ENCODE results near the gene SEMA5B.

SEMA5B gene, protein sequence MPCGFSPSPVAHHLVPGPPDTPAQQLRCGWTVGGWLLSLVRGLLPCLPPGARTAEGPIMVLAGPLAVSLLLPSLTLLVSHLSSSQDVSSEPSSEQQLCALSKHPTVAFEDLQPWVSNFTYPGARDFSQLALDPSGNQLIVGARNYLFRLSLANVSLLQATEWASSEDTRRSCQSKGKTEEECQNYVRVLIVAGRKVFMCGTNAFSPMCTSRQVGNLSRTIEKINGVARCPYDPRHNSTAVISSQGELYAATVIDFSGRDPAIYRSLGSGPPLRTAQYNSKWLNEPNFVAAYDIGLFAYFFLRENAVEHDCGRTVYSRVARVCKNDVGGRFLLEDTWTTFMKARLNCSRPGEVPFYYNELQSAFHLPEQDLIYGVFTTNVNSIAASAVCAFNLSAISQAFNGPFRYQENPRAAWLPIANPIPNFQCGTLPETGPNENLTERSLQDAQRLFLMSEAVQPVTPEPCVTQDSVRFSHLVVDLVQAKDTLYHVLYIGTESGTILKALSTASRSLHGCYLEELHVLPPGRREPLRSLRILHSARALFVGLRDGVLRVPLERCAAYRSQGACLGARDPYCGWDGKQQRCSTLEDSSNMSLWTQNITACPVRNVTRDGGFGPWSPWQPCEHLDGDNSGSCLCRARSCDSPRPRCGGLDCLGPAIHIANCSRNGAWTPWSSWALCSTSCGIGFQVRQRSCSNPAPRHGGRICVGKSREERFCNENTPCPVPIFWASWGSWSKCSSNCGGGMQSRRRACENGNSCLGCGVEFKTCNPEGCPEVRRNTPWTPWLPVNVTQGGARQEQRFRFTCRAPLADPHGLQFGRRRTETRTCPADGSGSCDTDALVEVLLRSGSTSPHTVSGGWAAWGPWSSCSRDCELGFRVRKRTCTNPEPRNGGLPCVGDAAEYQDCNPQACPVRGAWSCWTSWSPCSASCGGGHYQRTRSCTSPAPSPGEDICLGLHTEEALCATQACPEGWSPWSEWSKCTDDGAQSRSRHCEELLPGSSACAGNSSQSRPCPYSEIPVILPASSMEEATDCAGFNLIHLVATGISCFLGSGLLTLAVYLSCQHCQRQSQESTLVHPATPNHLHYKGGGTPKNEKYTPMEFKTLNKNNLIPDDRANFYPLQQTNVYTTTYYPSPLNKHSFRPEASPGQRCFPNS

DNA sequence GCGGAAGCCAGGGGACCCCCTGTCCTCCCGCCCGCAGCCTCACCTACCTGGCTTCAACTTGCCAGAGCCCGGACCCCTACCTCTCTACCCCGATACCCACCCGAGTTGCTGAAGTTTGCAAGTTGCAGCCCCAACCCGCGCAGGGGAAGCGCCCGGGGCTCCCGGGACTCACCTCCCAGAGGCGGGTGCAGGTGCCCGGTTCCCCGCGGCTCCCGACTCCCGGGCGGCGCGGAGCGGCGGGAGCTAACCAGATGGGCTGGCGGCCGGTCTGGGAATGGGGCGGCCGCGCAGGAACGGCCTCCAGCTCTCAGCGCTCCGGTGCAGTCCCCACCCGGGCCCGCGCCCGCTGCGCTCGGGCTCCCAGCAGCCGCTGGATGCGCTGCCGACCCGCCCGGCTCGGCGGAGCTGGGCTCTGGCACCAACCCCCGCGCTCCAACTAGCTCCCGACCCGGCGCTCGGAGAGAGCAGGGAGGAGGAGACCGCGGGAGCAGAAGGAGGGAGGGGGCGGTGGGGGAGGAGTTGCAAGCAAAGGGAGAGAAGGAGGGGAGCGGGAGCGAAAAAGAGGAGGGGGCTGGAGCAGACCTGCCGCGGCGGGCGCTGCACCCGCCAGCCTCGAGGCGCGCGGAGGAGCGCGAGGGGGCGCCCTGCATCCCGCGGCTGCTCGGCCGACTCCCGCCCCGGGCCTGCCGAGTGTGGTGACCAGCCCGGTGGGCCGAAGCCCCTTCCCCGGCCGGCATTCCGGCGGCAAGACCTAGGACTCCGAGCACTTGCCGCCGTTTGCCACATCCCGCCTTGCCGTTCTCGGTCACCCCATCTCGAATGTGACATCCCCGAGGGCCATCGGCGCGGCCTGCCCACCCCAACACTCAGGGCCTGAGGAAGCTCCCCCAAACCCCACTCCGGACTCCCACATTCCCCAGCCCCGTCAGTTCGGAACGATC lies at the start of gene SEMA5B:
SEMA5B (minus strand) TSS at position 472 of the 941 bp plus-strand sequence. CDS start 66,500 bp downstream, outside the sequence.
- peak; percentile 85 for DNase-seq (ENCODE audit: low spot score)

DNA sequence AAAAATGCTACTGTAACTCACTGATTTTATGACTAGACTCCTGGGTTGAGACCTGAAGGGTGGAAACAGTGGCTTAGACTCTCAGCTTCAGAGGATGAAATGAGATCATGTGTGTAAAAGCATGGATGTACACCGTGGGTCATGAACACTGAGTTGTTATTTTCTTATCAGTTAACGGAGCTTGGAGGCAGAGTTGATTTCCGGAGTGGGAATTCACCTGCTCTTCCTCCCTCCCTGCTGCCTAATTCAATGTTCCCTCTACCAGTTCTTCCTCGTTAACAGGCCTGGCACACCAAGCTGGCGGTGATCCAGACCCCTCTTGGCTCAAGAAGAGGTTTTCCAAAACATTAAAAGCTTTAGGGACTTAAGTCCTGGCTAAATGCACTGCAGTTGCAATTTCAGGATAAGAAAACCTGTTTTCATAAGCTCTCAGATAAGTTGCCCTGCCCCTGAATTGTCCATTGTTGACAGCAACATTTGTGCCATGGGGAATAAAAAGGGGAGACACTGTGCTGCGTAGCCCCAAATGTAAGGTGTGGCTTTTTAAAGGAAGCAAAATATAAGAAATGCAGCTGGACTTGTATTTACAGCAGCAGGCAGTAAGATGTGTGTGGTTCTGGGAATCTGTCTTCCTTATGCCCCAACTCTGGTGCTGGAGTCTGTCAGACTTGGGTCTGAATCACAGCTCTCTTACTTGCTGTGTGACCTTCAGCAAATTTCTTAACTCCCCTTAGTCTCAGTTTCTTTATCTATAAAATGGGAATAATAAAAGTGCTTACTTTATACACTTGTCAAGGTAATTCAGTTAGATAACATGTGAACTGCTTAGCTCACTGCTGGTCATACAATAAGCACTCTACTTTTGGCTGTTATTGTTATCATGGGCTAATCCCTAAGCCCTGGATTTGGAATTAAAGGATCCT lies 49.2 kb upstream of the SEMA5B start:
- DNase-seq (ENCODE audit: low spot score), result no peak

DNA sequence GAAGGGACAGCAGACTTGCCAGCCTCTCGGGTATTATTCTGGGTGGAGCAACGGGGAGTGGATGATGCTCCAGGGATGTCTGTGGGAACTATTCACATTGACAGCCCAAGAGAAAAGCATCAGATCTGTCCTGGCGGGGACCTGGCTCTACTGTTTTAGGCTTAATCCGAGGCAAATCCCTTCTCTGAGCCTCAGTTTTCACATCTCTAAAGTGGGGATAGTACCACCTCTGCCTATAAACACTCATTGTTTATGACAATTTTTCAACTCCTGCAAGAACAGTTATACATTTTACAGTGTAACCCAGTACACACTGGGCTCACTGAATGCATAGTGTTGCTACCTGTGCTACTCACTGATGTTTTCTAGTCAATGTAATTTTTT lies 48.5 kb upstream of the SEMA5B start:
- no peak for DNase-seq (ENCODE audit: low spot score)

DNA sequence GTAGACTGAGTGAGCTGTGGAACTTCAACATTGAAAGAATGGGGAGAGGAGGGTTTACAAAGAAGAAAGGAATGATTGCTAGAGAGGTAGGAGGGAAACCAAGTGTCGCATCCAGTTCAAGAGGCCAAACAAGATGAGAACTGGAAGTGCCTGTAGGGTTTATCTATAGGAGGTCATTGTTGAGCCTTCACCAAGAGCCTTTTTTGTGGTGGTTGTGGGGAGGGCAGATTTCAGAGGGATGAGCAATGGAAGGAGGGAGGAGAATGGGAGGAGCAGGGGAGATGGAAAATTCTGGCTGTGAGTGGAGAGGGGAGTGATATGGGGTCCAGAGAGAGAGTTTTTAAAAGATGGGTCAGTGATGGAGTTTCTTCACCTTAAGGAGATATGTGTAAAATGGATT lies 47.8 kb upstream of the SEMA5B start:
- DNase-seq (ENCODE audit: low spot score), result no peak

DNA sequence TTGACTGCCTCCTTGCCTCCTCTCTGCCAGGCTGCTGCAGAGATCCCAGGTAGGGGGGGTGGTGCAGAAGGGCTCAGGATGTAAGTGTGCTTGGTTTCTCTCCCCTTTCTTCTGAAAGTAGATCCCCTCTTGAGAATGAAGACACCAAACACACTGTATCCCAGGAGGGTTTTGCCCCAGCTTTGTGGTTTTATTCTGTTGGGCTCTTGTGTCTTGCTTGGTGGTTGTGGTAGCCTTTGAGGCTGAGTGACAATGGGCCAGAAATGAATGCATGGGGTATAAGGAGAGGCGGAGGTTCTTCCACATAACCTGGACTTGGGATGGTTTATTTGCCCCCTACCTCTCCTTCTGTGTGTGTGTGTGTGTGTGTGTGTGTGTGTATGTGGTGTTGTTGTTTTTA lies 45.0 kb upstream of the SEMA5B start:
- DNase-seq (ENCODE audit: low spot score), result no peak

DNA sequence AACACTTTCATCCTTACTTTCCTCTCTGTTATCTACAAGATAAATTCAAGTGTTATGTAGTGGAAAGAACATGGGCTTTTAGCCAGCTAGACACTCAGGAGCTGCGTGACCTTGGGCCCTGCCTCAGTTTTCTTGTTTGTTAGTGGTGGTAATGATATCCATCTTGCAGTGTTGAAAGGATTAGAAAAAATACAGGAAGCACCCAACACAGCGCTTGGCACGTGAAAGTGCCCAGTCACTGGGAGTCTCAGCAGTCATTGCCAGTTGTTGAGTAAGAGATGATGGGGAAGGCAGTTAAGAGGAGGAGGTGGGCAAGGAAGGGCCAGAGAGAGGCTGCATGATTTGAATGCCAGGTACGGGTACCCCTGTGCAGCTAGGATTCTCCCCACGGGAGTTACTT lies 44.6 kb upstream of the SEMA5B start:
- no peak for DNase-seq (ENCODE audit: low spot score)

DNA sequence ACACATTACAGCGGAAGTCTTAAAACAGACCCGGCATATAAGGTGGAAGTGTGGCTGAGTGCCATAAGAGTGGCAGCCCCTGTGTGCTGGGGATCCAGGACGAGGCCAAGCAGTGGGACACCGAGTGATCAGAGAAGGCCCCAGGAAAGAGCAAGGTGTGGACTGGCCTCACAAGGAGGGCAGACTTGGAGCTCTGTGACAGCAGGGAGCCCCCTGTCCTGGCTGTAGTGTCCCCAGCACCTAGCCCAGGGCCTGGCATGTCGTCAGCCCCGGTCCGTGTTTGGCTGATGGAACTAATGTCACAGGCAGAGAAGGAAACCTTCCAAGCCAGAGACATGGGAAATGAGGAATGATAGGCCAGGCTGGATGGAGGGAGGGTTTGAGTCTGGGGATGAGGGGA lies 44.0 kb upstream of the SEMA5B start:
- no peak for DNase-seq (ENCODE audit: low spot score)

DNA sequence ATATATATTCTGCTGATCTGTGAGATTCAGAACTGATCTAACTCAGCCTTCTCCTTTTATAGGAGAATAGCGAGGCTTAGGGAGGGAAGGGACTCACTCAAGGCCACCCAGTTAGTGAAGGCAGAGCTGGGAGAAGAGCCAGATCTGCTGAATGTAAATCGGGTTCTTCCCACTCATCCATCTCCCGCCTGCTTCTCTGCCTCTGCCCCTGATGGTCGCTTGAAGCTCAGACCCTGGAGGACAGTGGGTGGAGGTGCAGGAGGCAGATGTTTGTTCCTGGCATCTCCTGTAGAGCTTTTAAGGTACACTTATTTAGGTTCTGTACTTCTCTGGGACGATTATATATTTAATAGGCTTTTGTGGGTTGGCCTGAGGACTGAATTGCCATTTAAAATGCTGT lies 43.6 kb upstream of the SEMA5B start:
- DNase-seq (ENCODE audit: low spot score), result peak; percentile 51

DNA sequence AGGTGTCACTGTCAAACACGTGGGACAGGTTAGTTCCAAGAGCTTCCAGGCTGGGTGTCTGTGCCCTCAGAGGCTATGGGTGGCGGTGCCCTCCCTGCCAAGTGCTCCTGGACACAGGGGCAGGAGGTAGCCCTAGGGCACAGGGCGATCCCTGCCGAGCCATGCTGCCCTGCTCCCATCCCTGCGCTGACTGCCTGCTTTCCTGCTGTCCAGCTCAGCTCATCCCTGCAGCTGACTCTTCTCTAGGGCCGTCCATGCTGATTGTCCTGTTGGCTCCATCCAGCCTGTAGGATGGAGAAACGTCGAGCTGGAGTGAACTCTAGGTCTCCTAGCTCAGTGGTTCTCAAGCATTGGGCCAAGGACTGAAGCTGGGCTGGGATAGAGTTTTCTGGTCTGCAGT lies 42.9 kb upstream of the SEMA5B start:
- DNase-seq (ENCODE audit: low spot score), result no peak

DNA sequence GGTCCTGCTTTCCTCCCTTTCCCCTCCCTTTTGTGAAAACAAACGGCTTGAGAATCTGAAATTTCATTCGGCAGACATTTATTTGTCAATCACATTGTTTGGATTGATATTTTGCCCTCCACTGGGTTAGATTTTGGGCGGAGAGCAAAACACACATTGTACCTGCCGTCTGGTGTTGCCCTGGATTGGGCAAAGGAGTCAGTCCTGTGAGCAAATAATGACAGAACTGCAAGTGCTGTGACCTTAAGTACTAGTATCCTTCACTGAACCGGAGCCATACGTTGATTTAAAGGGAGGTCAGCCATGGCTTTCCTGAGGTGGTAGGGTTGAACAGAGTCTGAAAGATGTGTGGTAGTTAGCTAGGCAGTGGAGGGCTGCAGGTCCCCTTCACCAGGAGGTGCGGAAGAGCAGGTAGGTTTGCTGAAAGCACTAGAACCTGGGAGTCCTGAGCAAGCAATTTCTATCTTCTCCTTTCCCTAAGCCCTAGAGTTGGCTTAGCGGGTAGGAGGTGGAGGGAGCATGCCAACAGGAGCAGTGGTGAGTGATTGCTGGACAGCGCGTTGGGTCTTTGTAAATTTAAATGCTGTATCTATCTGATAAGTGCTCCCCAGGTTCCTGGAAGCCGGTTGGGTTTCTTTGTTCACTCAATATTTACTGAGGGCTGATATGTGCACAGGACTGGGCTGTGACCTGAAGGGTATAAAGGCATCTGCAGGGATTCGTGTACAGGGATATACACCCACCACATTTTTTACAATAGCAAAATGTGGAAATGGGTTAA lies 41.2 kb upstream of the SEMA5B start:
- no peak for DNase-seq (ENCODE audit: low spot score)

DNA sequence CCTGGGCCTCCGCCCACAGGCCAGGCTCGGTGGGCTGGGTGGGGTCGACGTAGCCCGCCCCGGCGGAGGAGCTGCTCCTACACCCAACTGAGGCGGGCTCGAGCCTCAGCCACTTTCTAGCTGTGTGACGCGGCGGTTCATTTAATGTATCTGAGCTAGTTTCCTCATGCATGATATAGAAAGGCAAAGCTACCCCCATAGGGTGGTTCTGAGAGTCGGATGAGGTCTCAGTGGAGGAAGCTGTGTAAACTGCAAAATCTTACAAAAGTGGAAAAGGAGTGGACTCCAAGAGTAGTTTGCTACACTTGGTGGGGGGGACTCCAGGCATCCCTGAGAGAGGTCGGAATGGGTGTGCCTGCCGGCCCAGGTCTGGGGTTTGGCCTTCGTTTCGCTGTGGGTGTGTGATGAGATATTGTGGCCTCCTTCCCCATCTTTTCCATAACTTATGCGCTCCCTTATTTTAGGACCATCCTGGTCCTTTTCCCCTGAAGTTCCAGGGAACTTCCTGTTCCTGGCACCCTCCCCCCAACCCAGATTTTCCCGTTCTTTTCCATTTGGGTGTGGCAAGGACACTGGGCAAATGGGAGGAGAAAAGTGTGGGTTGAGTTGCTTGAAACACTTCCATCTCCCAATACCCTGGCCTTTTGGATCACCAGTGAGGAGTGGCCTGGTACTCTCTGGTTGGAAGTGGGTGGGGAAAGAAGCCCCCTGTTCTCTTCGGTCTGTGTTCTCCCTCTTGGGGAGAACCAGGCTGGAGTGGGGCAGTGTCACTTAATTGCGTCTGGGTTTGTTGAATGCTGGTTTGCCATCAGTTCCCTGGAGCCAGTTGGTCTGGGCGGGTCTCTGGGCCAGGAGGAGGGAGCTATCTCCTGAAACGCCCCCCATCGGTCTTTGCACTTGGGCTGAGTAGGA lies 40.4 kb upstream of the SEMA5B start:
- DNase-seq (ENCODE audit: low spot score), result peak; percentile 56

DNA sequence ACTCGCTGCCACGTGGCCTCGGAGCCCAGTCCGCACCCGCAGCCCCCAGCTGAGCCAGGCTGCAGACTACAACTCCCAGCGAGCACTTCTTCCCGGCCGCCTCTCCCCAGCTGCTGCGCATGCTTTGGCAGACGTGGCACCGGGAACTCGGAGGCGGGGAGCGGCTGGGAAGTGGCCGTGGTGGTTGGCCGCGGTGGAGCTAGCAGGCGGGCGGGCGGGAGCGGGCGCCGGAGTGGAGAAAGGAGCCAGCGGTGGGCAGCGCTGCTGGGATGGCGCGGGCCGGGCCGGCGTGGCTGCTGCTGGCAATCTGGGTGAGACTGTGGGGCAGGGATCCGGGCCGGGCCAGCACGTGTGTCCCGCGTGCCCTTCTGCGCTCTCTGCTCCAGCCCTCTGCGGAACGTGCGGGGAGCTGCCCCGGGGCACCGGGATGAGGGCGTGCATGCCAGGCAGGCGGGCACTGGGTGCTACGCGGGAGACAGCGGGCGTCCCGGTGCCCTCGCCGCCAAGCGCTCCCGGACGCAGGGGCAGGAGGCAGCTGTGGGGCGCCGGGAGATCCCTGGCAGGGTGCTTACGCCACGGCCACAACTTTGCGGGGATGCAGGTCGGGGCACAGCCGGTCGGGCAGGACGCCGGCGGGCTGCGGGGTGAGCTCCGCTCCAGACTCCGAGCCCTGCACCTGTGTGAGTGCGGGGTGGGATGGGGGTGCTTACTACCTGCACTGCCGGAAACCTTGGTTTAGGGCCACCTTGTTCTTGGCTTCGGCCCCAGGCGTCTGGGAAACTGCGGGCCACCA lies 39.5 kb upstream of the SEMA5B start, which contains the start of gene PDIA5:
PDIA5 (plus strand) TSS at position 130 of the 793 bp plus-strand sequence; CDS start at position 270, 140 bp downstream.
- DNase-seq (ENCODE audit: low spot score), result peak; percentile 96

DNA sequence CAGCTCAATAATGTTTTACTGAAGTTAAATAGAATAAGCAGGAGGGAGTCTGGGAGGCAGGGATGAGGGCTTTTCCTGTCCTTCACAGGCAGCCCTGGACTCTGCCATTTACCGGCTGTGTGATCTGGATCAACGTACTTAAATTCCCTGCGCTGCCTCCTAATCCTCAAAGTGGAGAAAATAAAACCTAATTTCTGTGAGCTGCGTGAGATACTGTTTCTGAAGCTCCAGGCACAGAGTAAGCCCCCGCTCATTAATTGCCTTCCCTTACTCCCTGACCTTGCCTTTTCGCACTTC lies 39.0 kb upstream of the SEMA5B start:
- no peak for DNase-seq (ENCODE audit: low spot score)

DNA sequence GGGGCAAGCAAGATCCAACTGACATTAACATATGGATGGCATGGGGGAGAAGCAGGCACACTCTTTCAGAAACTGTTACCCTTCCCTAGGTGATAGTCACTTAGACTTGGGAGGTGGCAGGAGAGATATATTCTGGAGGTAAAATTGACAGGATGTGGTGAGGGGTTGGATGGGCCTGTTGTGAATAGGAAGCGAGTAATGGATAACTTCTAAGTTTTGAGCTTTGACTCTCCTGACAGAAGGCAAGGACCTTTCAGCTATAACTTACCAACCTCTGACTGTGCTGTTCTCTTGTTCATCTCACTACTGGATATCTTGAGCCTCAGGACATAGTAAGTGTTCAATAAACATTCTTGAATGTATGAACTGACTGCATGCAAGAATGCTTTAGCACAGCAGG lies 37.4 kb upstream of the SEMA5B start:
- no peak for DNase-seq (ENCODE audit: low spot score)

DNA sequence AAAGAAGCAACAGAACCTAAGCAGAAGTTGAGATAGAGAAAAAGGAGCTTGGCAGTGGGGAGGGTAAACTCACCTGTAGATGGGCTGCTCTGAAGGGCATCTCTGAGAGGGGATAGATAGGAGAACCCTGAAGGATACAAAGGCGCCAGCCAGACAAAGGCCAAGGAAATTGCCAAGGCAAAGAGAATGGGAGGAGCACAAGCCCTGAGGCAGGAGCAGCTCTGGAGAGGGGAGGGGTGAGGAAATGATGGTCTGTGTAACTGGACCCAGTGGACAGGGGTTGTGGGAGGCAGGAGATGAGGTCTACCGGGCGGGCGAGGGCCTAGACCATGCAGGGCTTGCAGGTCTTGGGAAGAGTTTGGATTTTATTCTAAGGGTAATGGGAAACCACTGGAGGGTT lies 36.9 kb upstream of the SEMA5B start:
- no peak for DNase-seq (ENCODE audit: low spot score)

DNA sequence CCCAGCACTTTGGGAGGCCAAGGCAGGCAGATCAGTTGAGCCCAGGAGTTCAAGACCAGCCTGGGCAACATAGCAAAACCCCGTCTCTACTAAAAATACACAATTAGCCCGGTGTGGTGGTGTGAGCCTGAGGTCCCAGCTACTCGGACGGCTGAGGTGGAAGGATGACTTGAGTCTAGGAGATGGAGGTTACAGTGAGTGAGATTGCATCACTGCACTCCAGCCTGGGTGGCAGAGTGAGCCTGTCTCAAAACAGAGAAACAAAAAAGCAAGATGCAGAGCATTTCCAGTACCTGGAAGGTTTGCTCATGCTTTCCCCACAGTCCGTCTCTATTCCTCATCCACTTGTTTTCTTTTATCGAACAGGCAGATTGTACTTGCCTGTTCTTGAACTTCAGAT lies 35.5 kb upstream of the SEMA5B start:
- no peak for DNase-seq (ENCODE audit: low spot score)

DNA sequence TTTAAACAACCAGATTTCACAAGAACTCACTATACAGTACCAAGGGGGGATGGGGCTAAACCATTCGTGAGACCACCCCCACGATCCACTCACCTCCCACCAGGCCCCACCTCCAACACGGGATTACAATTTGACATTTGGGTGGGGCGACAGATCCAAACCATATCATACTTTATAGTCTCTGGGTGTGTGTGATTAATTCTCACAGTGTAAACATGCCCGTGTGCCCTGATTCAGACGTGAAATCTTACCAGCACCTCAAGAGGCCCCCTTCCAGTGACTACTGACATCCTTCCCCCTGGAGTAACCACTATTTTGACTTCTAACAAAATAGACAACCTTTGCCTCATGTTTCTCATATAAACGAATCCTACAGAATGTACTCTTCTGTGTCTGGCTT lies 34.3 kb upstream of the SEMA5B start:
- DNase-seq (ENCODE audit: low spot score), result no peak

DNA sequence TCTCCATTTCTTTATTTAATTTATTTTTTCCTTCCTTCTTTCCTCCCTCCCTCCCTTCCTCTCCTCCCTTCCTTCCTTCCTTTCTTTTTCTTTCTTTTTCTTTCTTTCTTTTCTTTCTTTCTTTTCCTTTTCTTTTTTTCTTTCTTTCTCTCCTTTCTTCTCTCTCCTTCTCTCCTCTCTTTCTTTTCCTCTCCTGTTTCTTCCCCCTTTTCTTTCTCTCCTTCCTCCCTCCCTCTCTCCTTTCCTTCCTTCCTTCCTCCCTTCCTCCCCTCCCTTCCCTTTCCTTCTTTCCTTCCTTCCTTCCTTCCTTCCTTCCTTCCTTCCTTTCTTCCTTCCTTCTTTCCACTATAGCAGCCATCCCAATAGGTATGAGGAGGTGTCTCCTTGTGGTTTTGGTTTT lies 32.5 kb upstream of the SEMA5B start:
- no peak for DNase-seq (ENCODE audit: low spot score)

Measured in iPS-NIHi11 (cell line).